Neural cell (in vitro differentiated cells): ENCODE results near the gene SH3RF1. TPM values are rescaled to one million over a fixed set of nuclear protein-coding genes. Genes with fewer than 3 reads are reported as not detected.

ENCODE experiments used
- H2AFZ ChIP-seq: fragments of 200-600, 300-800 bp; sonication (generic), shearing (Covaris generic); 2 replicates; pipeline ENCODE4 v1.6.0; 2014; ENCODE audit warnings: low read depth, mild to moderate bottlenecking, antibody characterized with exemption, low read length, moderate library complexity
- H3F3A ChIP-seq: fragments of 200-600 bp; shearing (Covaris generic); 2 replicates; pipeline ENCODE4 v1.6.1; 2016; ENCODE audit warnings: mild to moderate bottlenecking, moderate library complexity, mixed read lengths, antibody characterized with exemption, low read length; ENCODE audit not compliant: insufficient read depth, poor library complexity, severe bottlenecking
- H3K27ac ChIP-seq: fragments of 200-600, 300-800 bp; sonication (generic), shearing (Covaris generic); 2 replicates; pipeline ENCODE4 v1.5.1; 2014; ENCODE audit warnings: mild to moderate bottlenecking, low read length, moderate library complexity
- H3K27me3 ChIP-seq: fragments of 300-800, 200-600 bp; sonication (generic), shearing (Covaris generic); 2 replicates; pipeline ENCODE4 v1.6.0; 2014; ENCODE audit warnings: mild to moderate bottlenecking, low read depth, low read length, moderate library complexity; ENCODE audit not compliant: insufficient read depth
- H3K36me3 ChIP-seq: fragments of 300-800, 200-600 bp; sonication (generic), shearing (Covaris generic); 2 replicates; pipeline ENCODE4 v1.5.1; 2014; ENCODE audit warnings: mild to moderate bottlenecking, antibody characterized with exemption, low read length, moderate library complexity; ENCODE audit not compliant: insufficient read depth
- H3K4me2 ChIP-seq: fragments of 300-800, 200-600 bp; sonication (generic), shearing (Covaris generic); 2 replicates; pipeline ENCODE4 v1.6.0; 2014; ENCODE audit warnings: mild to moderate bottlenecking, low read length
- H3K4me3 ChIP-seq: fragments of 300-800, 200-600 bp; sonication (generic), shearing (Covaris generic); 2 replicates; pipeline ENCODE4 v1.5.1; 2014; ENCODE audit warnings: mild to moderate bottlenecking, low read length, moderate library complexity
- H3K79me2 ChIP-seq: fragments of 200-600 bp; shearing (Covaris generic); replicated peaks from 2 replicates; pipeline ENCODE4 v1.6.0; 2014; ENCODE audit warnings: mild to moderate bottlenecking, low read length, moderate library complexity; ENCODE audit not compliant: insufficient read depth
- H3K9ac ChIP-seq: fragments of 300-800, 200-600 bp; sonication (generic), shearing (Covaris generic); 2 replicates; pipeline ENCODE4 v1.6.1; 2016; ENCODE audit warnings: mild to moderate bottlenecking, low read length, mixed read lengths
- H3K9me2 ChIP-seq: fragments of 200-600 bp; shearing (Covaris generic); 2 replicates; pipeline ENCODE4 v1.6.1; 2016; ENCODE audit warnings: mild to moderate bottlenecking, low read length, mixed read lengths; ENCODE audit not compliant: insufficient read depth
- H3K9me3 ChIP-seq: fragments of 200-600, 300-800 bp; sonication (generic), shearing (Covaris generic); 2 replicates; pipeline ENCODE4 v1.6.1; 2016; ENCODE audit warnings: mild to moderate bottlenecking, mixed run types, low read length, moderate library complexity, mixed read lengths
- H4K20me1 ChIP-seq: fragments of 200-600 bp; shearing (Covaris generic); 2 replicates; pipeline ENCODE4 v1.6.1; 2016; ENCODE audit warnings: mild to moderate bottlenecking, mixed run types; ENCODE audit not compliant: insufficient read depth
- EP300 ChIP-seq: fragments of 450-650 bp; conservative IDR thresholded peaks from 2 replicates; pipeline ENCODE4 v1.6.1; 2014; ENCODE audit warnings: antibody characterized with exemption, mild to moderate bottlenecking, moderate library complexity; ENCODE audit not compliant: poor library complexity, severe bottlenecking
- EZH2 ChIP-seq: fragments of 200-600, 300-800 bp; shearing (Covaris generic), sonication (generic); IDR thresholded peaks from 2 replicates; pipeline ENCODE4 v1.6.1; 2014; ENCODE audit warnings: antibody characterized with exemption, low read length, borderline replicate concordance, mild to moderate bottlenecking; ENCODE audit not compliant: insufficient read depth, poor library complexity, severe bottlenecking
- MXI1 ChIP-seq: fragments of 450-650 bp; conservative IDR thresholded peaks from 2 replicates; pipeline ENCODE4 v1.6.1; 2014; ENCODE audit warnings: antibody characterized with exemption, mild to moderate bottlenecking; ENCODE audit not compliant: poor library complexity, severe bottlenecking
- POLR2AphosphoS5 ChIP-seq: IDR thresholded peaks from 2 replicates; pipeline ENCODE4 v1.6.1; 2012
- RAD21 ChIP-seq: fragments of 450-650 bp; conservative IDR thresholded peaks from 2 replicates; pipeline ENCODE4 v1.6.1; 2014; ENCODE audit warnings: antibody characterized with exemption, mild to moderate bottlenecking, moderate library complexity
- SMC3 ChIP-seq: fragments of 450-650 bp; conservative IDR thresholded peaks from 2 replicates; pipeline ENCODE4 v1.6.1; 2014; ENCODE audit warnings: antibody characterized with exemption, mild to moderate bottlenecking, moderate library complexity; ENCODE audit not compliant: poor library complexity
- TAF1 ChIP-seq: IDR thresholded peaks from 2 replicates; pipeline ENCODE4 v1.6.1; 2012; ENCODE audit warnings: low read depth
- polyA plus RNA-seq: library from polyadenylated mRNA; depleted of rRNA; stranded (reverse); fragments of >200 nt; gene quantifications from 2 replicates; pipeline ENCODE4 v1.2.3, GENCODE V29; 2014
- TF ChIP-seq, protein P1 (sequence below): IDR thresholded peaks from 2 replicates; pipeline ENCODE4 v1.6.1; 2012; ENCODE audit warnings: borderline replicate concordance
- TF ChIP-seq, protein P2 (sequence below): fragments of 450-650 bp; IDR thresholded peaks from 2 replicates; pipeline ENCODE4 v1.5.1; 2014; ENCODE audit warnings: antibody characterized with exemption, mild to moderate bottlenecking, moderate library complexity; ENCODE audit not compliant: poor library complexity, severe bottlenecking

The SH3RF1 gene
- polyA plus RNA-seq, 1 donor from 2014 or later: 3.1 TPM

GRCh38 chr4:169305651-169306050, 34.9 kb upstream of the SH3RF1 start:
- TF ChIP-seq POLR2AphosphoS5 (no peak), SMC3 (no peak), EP300 (no peak), TAF1 (no peak), MXI1 (no peak), EZH2 (no peak), RAD21 (no peak)
- TF ChIP-seq, protein P1, sequence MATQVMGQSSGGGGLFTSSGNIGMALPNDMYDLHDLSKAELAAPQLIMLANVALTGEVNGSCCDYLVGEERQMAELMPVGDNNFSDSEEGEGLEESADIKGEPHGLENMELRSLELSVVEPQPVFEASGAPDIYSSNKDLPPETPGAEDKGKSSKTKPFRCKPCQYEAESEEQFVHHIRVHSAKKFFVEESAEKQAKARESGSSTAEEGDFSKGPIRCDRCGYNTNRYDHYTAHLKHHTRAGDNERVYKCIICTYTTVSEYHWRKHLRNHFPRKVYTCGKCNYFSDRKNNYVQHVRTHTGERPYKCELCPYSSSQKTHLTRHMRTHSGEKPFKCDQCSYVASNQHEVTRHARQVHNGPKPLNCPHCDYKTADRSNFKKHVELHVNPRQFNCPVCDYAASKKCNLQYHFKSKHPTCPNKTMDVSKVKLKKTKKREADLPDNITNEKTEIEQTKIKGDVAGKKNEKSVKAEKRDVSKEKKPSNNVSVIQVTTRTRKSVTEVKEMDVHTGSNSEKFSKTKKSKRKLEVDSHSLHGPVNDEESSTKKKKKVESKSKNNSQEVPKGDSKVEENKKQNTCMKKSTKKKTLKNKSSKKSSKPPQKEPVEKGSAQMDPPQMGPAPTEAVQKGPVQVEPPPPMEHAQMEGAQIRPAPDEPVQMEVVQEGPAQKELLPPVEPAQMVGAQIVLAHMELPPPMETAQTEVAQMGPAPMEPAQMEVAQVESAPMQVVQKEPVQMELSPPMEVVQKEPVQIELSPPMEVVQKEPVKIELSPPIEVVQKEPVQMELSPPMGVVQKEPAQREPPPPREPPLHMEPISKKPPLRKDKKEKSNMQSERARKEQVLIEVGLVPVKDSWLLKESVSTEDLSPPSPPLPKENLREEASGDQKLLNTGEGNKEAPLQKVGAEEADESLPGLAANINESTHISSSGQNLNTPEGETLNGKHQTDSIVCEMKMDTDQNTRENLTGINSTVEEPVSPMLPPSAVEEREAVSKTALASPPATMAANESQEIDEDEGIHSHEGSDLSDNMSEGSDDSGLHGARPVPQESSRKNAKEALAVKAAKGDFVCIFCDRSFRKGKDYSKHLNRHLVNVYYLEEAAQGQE: no peak
- TF ChIP-seq, protein P2, sequence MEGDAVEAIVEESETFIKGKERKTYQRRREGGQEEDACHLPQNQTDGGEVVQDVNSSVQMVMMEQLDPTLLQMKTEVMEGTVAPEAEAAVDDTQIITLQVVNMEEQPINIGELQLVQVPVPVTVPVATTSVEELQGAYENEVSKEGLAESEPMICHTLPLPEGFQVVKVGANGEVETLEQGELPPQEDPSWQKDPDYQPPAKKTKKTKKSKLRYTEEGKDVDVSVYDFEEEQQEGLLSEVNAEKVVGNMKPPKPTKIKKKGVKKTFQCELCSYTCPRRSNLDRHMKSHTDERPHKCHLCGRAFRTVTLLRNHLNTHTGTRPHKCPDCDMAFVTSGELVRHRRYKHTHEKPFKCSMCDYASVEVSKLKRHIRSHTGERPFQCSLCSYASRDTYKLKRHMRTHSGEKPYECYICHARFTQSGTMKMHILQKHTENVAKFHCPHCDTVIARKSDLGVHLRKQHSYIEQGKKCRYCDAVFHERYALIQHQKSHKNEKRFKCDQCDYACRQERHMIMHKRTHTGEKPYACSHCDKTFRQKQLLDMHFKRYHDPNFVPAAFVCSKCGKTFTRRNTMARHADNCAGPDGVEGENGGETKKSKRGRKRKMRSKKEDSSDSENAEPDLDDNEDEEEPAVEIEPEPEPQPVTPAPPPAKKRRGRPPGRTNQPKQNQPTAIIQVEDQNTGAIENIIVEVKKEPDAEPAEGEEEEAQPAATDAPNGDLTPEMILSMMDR: no peak
- Histone ChIP-seq H3K9me3 (no peaks in the 10 kb centered on the region), H4K20me1 (no peaks in the 10 kb centered on the region), H2AFZ (no peak overlapping the region), H3K36me3 (no peaks in the 10 kb centered on the region), H3K27ac (no peak overlapping the region), H3K9me2 (no peaks in the 10 kb centered on the region), H3K4me2 (no peak overlapping the region), H3K79me2 (no peaks in the 10 kb centered on the region), H3K9ac (no peak overlapping the region), H3K4me3 (no peak overlapping the region), H3K27me3 (no peaks in the 10 kb centered on the region), H3F3A (no peaks in the 10 kb centered on the region)

- no peaks in the 10 kb centered on the region for H3K27me3 ChIP-seq
- no peaks in the 10 kb centered on the region for H3K79me2 ChIP-seq
- no peak for TF ChIP-seq EZH2
- TF ChIP-seq, protein P1: no peak
- no peak for TF ChIP-seq TAF1
- TF ChIP-seq RAD21: no peak
- TF ChIP-seq MXI1: no peak
- TF ChIP-seq SMC3: no peak
- no peak for TF ChIP-seq POLR2AphosphoS5
- no peaks in the 10 kb centered on the region for H3K9me3 ChIP-seq
- no peak overlapping the region for H3K4me3 ChIP-seq
- no peaks in the 10 kb centered on the region for H3K9me2 ChIP-seq
- no peak overlapping the region for H3K27ac ChIP-seq
- no peaks in the 10 kb centered on the region for H3K36me3 ChIP-seq
- no peaks in the 10 kb centered on the region for H4K20me1 ChIP-seq
- no peak overlapping the region for H3K9ac ChIP-seq
- H3K4me2 ChIP-seq: no peak overlapping the region
- H2AFZ ChIP-seq: no peak overlapping the region
- no peaks in the 10 kb centered on the region for H3F3A ChIP-seq
Measured at GRCh38 chr4:169305173-169305572, 34.4 kb upstream of the SH3RF1 start.
